ENCODE data around the gene DIS3L.

DNA sequence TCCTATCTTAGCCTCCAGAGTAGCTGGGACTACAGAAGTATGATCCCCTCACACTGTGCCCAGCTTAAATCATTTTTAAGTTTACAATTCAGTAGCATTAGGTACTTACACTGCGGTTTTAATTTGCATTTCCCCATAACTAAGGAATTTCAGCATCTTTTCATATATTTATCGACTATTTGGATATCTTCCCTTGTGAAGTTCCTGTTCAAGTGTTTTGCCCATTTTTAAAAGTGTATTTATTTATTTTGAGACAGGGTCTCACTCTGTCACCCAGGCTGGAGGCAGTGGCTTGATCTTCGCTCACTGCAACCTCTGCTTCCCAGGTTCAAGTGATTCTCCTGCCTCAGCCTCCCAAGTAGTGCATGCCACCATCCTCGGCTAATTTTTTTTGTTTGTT, 80.8 kb downstream of the DIS3L start:
- TF ChIP-seq, protein P1, sequence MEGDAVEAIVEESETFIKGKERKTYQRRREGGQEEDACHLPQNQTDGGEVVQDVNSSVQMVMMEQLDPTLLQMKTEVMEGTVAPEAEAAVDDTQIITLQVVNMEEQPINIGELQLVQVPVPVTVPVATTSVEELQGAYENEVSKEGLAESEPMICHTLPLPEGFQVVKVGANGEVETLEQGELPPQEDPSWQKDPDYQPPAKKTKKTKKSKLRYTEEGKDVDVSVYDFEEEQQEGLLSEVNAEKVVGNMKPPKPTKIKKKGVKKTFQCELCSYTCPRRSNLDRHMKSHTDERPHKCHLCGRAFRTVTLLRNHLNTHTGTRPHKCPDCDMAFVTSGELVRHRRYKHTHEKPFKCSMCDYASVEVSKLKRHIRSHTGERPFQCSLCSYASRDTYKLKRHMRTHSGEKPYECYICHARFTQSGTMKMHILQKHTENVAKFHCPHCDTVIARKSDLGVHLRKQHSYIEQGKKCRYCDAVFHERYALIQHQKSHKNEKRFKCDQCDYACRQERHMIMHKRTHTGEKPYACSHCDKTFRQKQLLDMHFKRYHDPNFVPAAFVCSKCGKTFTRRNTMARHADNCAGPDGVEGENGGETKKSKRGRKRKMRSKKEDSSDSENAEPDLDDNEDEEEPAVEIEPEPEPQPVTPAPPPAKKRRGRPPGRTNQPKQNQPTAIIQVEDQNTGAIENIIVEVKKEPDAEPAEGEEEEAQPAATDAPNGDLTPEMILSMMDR (IDR thresholded peaks at IDR 0.05) = no peak
- TF ChIP-seq POLR2A (IDR thresholded peaks at IDR 0.05) = no peak
